Measurements from ENCODE around the gene INHBB.

The INHBB gene

GRCh38 chr2:120398996-120399888 lies 53.3 kb downstream of the INHBB start:
- Histone ChIP-seq H2AFZ (no peak overlapping the region), H3K27ac (no peak overlapping the region), H3K4me3 (ENCODE audit: low read depth, low read length) (no peak overlapping the region), H3K36me3 (ENCODE audit: control insufficient read depth, insufficient read depth, low read length) (no peaks in the 10 kb centered on the region), H3K9me3 (ENCODE audit: control insufficient read depth, low read length) (no peaks in the 10 kb centered on the region), H3K4me1 (no peaks in the 10 kb centered on the region), H3K4me2 (ENCODE audit: low read length) (no peak overlapping the region), H3K27me3 (ENCODE audit: control insufficient read depth, insufficient read depth, low read length) (no peaks in the 10 kb centered on the region), H3K79me2 (no peaks in the 10 kb centered on the region), H3K9ac (no peak overlapping the region)
- TF ChIP-seq CTCF (IDR thresholded peaks at IDR 0.05) = no peak

DNA sequence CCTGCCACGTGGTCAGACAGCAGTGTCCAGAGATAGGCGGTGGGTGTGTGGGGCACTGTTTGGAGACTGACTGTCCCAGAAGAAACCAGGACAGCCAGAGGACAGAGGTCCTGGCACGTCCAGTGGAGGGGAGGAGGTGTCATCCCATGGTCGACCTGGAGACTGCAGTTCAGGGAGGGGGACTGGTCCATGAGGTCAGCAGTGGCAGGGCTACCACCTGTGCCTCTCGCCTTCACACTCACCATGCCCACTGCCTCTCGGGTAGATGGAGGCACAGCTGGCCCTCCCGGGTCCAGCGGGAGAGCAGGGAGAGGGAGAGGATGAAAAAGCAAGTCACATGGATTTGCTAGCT lies 53.9 kb downstream of the INHBB start:
- Histone ChIP-seq H3K4me2 (ENCODE audit: low read length) (no peak overlapping the region), H3K27ac (no peak overlapping the region), H3K4me1 (no peaks in the 10 kb centered on the region), H3K9me3 (ENCODE audit: control insufficient read depth, low read length) (no peaks in the 10 kb centered on the region), H3K9ac (no peak overlapping the region), H3K4me3 (ENCODE audit: low read depth, low read length) (no peak overlapping the region), H3K36me3 (ENCODE audit: control insufficient read depth, insufficient read depth, low read length) (no peaks in the 10 kb centered on the region), H3K27me3 (ENCODE audit: control insufficient read depth, insufficient read depth, low read length) (no peaks in the 10 kb centered on the region), H3K79me2 (no peaks in the 10 kb centered on the region), H2AFZ (no peak overlapping the region)
- TF ChIP-seq CTCF (IDR thresholded peaks at IDR 0.05) = no peak

DNA sequence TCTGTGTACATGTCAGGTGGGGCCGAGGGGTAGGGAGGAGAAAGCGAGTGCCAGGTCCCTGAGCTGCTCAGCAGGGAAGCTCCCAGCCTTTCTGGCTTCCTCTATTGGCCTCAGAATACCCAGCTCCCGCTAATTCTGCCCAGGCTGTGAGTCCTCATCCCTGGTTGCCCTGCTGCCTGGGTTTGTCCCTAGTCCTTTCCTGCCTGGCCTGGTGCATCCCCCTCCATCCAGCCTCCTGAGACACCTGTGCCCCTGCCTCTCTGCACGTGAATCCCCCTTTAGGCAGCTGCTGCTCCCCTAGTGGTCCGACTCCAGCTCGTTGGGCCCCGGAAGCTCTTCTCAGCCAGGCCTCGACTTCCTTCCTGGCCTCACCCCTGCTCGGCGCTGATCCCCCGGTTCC lies 54.6 kb downstream of the INHBB start:
- H3K9ac ChIP-seq = no peak overlapping the region
- no peaks in the 10 kb centered on the region for H3K27me3 ChIP-seq (ENCODE audit: control insufficient read depth, insufficient read depth, low read length)
- no peak overlapping the region for H3K4me2 ChIP-seq (ENCODE audit: low read length)
- no peaks in the 10 kb centered on the region for H3K79me2 ChIP-seq
- no peaks in the 10 kb centered on the region for H3K36me3 ChIP-seq (ENCODE audit: control insufficient read depth, insufficient read depth, low read length)
- H3K9me3 ChIP-seq (ENCODE audit: control insufficient read depth, low read length) = no peaks in the 10 kb centered on the region
- no peak overlapping the region for H2AFZ ChIP-seq
- no peak overlapping the region for H3K27ac ChIP-seq
- TF ChIP-seq CTCF (IDR thresholded peaks at IDR 0.05) = no peak
- no peaks in the 10 kb centered on the region for H3K4me1 ChIP-seq
- no peak overlapping the region for H3K4me3 ChIP-seq (ENCODE audit: low read depth, low read length)

Data from parathyroid adenoma (tissue), 2 donors.